HG03045 (cell line): Measurements from ENCODE around the gene ACLY.
"Not testable (repeated sequence)": the region's sequence is repeated elsewhere in the genome, so short reads cannot be mapped to it uniquely, and the experiment has no call there.

Source experiments
- ATAC-seq: cut with Tn5 transposase; IDR thresholded peaks from one replicate; pipeline ENCODE4 v1.9.1; 2021; ENCODE audit warnings: mild to moderate bottlenecking, moderate library complexity; ENCODE audit not compliant: unreplicated experiment

Gene ACLY

GRCh38 chr17:41941168-41941567 is 22.4 kb upstream of the ACLY start:
- no peak for ATAC-seq

GRCh38 chr17:41939693-41940090 is 20.9 kb upstream of the ACLY start:
- no peak for ATAC-seq

DNA sequence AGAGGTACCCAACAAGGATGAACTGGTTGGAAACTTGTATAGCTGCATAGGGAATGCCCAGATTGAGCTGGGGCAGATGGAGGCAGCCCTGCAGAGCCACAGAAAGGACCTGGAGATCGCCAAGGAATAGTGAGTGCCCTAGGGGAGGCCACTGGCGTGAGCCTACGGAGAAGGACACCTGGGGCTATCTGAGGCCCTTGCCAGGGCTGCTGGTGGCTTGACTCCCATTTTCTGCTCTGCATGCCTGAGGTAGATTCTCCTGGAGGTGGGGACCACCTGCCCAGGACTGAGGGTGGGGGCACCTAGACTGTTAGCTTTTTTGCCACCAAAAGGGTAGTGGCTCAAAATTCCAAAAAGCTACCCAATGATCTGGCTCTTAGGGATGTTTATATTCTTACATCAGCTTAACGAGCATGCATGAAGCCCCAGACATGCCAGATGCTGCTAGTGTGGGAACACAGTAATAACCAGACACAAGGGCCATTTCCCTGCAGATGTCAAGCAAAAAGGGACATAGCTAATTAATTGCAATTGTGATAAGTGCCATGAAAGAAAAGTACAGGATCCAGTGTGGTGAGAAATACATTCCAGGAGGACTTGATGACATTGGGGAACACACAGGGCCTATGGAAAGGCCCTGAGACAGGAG is 20.4 kb upstream of the ACLY start:
- no peak for ATAC-seq

GRCh38 chr17:41937970-41938954 is 19.5 kb upstream of the ACLY start:
- no peak for ATAC-seq

- ATAC-seq, result no peak
Measured at GRCh38 chr17:41935641-41936040, 16.9 kb upstream of the ACLY start.

DNA sequence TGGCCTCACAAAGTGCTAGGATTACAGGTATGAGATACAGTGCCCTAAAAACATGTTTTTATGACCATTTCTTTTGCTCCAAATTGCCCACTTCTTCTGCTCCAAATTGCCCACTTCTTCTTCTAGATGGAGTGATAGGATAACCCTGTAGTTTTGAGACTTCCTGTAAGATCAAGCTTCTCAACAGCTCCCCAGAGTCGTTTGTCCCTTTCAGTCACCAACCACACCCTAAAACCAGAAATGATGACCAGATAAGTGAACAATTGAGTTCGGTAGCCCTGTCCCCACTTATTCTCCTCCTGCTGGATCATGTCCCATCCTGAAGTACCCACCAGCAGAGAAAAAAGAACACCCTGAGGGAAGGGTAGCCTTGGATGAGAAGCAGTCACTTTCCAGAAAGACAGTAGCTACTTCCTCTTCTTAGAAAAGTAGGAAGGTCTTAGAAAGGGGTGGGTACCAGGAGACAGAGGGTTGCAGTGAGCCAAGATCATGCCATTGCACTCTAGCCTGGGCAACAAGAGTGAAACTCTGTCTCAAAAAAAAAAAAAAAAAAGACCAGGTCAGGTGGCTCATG is 14.2 kb upstream of the ACLY start:
- ATAC-seq, result no peak

DNA sequence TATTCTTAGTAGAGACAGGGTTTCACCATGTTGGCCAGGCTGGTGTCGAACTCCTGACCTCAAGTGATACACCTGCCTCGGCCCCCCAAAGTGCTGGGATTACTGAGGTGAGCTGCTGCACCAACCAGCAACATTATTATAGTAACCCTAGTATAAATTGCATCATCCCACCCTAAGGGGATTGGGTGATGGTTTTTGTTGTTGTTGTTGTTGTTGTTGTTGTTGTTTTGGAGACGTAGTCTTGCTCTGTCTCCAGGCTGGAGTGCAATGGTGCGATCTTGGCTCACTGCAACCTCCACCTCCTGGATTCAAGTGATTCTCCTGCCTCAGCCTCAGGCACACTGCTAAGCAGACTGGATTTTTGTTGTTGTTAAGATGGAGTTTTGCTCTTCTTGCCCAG is 13.0 kb upstream of the ACLY start:
- not testable (repeated sequence) for ATAC-seq

- ATAC-seq, result not testable (repeated sequence)
Measured at GRCh38 chr17:41930833-41931156, 12.0 kb upstream of the ACLY start.

GRCh38 chr17:41930009-41930832 is 11.5 kb upstream of the ACLY start, which contains the start of gene ODAD4:
Gene ODAD4, plus strand, starts transcription at chr17:41930617. Its CDS starts 107 bp downstream, at chr17:41930724.
- peak; percentile 97 for ATAC-seq

DNA sequence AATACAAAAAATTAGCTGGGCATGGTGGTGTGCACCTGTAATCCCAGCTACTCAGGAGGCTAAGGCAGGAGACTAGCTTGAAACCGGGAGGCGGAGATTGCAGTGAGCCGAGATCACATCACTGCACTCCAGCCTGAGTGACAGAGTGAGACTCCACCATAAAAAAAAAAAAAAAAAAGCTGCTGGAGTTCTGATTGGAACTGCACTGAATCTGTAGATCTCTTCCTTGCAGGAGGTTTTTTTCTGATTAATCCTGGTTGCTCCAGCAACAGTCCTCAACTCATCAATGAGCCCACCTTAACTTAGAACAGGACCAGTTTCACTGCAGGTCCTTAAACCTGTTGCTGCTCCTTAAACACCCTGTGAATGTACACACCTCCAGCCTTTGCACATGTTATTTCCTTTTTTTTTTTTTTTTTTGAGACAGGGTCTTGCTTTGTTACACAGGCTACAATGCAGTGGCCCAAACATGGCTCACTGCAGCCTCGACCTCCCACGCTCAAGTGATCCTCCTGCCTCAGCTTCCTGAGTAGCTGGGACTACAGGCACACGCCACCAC is 10.0 kb upstream of the ACLY start:
- no peak for ATAC-seq

DNA sequence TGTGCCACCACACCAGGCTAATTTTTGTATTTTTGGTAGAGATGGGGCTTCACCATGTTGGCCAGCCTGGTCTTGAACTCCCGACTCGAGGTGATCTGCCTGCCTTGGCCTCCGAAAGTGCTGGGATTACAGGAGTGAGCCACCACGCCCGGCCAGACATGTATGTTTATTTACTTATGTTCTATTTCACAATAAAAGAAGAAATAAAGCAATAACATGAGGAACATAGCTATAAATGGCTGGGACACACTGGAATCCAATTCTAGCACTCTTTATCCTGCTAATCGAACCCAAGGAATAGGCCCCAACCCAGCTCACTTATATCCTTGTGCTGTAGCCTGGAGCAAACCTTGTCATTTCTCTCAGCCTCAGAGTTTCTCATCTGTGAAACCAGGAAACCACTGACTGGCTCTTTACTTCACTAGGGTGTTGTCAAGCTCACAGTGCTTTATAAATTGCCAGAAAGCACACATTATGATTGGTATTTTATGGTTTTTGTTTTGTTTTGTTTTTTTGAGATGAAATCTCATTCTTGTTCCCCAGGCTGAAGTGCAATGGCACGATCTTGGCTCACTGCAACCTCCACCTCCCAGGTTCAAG is 7.3 kb upstream of the ACLY start:
- ATAC-seq, result no peak

GRCh38 chr17:41920580-41920955 is 1.8 kb upstream of the ACLY start:
- ATAC-seq, result no peak

DNA sequence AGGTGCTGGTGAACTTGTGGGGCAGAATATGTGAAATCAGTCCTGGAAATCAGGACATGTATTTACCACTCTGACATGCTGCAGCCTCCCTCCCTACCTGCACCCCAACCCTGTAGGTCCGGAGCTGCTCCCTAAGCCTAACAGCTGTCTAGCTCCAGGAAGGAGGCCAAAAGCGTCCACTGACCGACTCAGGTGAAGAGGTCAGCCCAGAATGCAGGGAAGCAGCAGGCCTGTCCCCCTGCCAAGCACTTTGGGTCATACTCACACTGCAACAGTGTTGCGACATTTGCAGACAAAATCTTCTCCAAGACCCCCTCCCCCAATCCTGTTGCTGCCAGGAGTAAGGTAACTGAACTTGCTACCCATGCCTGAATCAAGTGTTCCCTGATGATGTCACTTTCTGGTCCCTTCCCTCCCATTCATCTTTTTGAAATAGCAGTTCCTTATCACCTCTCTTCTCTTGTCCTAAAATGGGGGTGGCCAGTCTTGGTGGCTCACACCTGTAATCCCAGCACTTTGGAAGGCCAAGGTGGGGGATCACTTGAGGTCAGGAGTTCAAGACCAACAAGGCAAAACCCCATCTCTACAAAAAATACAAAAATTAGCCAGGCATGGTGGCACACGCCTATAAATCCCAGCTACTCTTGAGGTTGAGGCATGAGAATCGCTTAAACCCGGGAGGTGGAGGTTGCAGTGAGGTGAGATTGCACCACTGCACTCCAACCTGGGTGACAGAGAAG is 1.3 kb upstream of the ACLY start:
- ATAC-seq, result no peak

DNA sequence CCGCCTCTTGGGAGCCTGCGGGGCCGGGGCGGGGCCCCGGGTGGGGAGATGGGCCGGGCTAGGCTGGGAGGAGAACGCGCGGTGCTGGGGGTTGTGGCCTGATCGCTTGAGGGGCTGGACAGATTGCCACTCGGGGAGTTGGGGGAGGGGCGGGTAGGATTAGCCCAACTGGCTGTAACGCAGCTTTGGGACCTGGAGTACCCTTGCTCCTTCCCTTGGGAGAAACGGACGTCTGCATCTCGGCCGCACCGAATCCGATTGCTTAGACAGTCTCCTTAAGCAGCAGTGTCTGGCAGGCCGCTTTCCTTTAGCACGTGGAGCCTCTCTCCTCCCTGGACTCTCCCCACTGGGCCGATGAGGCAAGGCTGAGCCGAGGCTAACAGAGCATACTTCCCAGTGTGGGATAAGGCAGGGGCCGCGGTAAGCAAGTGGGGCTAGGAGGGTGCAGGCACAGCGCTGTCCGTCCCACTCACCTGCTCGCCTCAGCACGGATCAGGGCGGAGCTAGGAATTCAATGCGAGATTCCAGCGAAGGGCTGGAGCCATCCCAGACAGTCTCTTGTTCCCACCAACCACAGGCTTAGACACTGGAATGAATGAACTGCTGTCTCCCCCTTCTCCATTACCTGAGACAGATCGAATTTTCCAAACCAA is 540 bp upstream of the ACLY start:
- peak; percentile 1 for ATAC-seq

- peak; percentile 3 for ATAC-seq
Measured at GRCh38 chr17:41917679-41918313, 955 bp downstream of the ACLY start.

GRCh38 chr17:41917192-41917591 is 1.6 kb downstream of the ACLY start:
- no peak for ATAC-seq

DNA sequence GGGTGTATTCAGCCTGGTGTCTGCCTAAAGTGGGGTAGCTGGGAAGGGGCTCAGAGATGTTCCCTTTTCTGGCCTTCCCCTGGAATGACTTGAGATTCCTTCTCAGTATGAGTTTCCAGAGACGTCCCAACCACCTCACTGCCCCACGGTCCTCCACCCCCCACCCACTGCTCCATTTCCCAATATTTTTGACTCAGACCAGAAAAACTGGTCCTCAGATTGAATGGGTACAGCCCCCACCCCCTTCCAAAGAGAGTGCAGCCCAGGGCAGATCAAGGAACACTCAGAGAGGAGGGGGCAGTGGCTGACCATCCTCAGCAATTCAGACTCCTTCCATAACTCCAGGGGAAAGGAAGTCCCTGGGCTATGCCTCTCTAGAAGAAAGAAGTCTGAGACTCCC is 3.2 kb downstream of the ACLY start:
- no peak for ATAC-seq

DNA sequence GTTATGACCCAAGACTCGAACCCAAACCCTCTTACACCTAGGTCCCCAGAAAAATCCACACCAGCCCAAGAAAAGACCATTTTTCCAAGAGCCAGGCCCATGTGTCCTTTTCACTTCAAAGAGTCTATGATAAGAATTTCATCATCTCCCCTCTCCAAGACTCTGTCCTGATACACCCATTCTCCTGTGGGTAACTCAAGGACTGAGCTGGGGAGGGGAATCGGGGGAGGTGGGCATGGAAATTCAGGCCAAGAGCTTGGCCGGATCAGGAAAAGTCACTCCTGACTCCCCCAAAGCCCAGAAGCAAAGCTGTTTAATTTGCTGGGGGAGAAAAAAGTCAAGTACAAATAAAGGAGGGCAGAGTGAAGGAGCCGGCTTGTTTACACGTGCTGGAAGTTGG is 3.7 kb downstream of the ACLY start:
- ATAC-seq, result no peak

- ATAC-seq, result no peak
Measured at GRCh38 chr17:41914358-41914766, 4.4 kb downstream of the ACLY start.
